HG03354 (cell line): ENCODE measurements around the gene TADA2A.
A peak's percentile ranks its signal among the peaks of the same experiment; 100 is the strongest.
"Not testable (repeated sequence)": the region's sequence is repeated elsewhere in the genome, so short reads cannot be mapped to it uniquely, and the experiment has no call there.

Source experiments
- ATAC-seq: cut with Tn5 transposase; IDR thresholded peaks from one replicate; pipeline ENCODE4 v1.9.1; 2021; ENCODE audit warnings: mild to moderate bottlenecking; ENCODE audit not compliant: unreplicated experiment, poor library complexity, severe bottlenecking

TADA2A gene

DNA sequence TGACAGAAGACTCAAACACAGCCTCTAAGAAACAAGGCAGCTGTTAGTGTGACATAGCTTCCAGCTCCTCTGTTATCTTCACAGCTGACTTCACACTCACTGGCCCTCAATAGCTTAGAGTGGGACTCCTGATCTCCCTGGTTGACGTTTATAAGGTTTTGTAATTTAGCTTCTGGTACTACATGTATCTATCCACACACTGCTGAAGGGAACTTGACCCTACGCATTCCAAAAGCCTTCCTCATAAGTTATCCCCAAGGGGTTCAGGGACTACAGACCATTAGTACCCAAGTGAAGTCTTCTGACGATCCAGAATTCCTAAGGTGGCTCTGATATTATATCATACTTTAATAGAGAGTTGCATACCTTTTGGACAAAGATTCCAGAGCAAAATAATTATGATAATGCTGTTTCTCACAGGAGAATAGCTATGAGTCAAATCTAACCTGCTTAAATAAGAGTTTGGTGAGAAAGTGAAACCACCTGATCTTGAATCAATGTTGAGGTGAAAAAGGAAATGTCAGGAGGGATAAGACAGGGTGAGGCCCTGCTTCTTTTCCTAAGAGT lies 14.6 kb upstream of the TADA2A start:
- ATAC-seq, result peak; percentile 55

DNA sequence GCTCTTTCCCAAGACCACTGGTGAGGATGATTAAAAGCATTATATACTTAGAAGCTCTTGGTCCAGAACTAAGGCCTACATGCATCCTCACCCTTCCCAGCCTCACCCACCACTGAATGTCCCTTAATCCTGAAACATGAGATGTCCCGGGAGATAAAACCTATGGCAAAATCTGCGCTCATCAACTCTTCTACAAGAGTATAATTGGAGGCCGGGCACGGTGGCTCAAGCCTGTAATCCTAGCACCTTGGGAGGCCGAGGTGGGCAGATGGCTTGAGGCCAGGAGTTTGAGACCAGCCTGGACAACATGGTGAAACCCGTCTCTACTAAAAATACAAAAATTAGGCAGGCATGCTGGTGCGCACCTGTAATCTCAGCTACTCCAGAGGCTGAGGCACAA lies 13.3 kb upstream of the TADA2A start:
- ATAC-seq, result no peak

DNA sequence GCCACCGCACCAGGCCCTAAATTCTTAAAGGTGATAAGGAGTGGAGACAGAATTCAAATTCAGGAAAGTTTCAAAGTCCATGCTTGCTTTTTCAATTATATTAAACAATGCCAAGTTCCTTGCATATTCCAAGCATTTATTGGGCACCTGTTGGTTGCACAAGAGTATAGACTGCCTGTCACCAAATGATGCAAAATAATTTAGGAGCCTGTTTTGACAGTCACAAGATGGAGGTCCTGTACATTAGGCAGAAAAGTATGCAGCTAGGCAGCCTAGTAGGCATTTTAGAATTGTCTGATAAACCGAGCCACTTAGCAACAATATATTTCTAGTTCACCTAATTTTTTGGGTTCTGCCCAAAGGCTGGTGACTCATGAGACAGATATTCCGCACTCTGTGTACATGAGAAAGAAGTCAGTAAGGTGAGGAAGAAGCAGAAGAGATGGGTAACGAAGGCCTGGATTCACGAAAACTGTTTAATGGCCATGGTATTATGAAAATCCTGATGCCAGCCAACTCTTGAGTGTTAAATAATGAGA lies 7.4 kb upstream of the TADA2A start:
- ATAC-seq, result no peak

DNA sequence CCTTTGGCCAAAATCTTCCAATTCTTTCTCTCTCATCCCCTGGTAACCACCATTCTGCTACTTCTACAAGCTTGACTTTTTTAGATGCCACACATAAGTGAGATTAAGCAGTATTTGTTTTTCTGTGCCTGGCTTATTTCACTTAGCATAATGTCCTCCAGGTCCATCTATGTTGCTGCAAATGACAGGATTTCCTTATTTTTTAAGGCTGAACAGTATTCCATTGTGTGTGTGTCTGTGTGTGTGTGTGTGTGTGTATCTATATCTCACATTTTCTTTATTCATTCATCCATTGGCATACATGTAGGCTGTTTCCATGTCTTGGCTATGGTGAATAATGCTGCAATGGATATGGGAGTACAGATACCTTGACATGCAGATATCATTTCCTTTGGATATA lies 6.2 kb upstream of the TADA2A start:
- ATAC-seq, result no peak

DNA sequence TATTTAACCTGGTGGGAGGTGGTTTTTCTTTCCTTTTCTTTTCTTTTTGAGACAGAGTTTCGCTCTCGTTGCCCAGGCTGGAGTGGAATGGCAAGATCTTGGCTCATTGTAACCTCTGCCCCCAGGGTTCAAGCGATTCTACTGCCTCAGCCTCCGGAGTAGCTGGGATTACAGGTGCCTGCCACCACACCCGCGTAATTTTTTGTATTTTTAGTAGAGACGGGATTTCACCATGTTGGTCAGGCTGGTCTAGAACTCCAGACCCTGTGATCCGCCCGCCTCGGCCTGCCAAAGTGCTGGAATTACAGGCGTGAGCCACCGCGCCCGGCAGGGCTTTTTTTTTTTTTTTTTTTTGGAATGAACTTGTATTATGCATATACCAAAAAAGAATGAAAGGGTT lies 1.2 kb upstream of the TADA2A start:
- ATAC-seq, result not testable (repeated sequence)

DNA sequence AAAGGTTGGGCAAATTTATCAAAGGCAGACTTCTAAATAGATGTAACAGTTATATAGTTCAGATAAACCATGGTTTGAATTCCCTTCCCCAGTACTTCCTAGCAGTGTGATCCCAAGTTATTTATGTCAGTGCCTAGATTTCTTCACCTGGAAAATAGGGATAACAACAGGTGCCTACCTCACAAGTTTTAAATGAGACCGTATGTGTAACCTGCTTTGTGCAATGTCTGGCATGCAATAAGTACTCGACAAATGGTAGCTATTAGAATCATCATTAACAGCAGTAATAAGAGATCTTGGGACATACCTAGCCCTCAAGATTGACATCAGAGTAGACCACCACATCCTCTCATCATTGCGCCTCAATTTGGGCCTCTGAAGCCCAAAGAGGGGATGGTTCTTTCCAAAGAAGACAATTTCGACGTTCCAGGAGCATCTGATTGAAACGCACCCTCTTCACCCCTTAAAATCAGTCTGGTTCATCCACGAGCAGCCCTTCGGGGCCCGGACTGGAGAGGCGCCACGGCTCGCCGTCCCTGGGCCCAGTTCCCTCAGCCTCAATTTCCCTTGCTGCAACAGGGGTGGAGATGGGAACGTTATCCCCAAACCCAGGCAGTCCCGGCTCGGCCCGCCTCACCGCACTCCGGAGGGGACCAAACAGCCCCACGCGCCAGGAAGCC lies 591 bp upstream of the TADA2A start:
- peak; percentile 41 for ATAC-seq

DNA sequence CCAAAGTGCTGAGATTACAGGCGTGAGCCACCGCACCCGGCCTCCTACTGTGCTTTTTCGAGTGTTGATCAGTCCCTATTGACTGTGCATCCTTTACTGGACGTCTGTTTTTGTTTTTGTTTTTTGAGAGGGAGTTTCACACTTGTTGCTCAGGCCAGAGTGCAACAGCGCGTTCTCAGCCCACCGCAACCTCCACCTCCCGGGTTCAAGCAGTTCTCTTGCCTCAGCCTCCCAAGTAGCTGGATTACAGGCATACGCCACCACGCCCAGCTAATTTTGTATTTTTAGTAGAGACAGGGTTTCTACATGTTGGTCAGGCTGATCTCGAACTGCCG lies 1.4 kb downstream of the TADA2A start:
- not testable (repeated sequence) for ATAC-seq

DNA sequence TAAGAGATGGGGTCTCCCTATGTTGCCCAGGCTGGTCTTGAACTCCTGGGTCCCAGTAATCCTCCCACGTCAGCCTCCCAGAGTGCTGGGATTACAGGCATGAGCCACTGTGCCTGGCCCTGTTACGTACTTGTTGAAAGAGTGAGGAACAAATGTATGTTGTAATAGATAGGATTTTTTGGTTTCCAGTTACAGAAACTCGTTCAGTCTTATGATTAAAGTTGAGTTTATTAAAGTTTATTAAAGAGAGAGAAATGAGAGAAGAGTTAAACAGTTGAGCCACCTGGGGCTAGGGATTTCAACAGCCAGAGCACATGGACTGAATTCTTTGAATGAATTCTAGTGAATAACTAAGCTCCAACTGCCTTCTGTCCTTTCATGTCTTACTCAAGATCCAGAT lies 3.7 kb downstream of the TADA2A start:
- ATAC-seq, result no peak

DNA sequence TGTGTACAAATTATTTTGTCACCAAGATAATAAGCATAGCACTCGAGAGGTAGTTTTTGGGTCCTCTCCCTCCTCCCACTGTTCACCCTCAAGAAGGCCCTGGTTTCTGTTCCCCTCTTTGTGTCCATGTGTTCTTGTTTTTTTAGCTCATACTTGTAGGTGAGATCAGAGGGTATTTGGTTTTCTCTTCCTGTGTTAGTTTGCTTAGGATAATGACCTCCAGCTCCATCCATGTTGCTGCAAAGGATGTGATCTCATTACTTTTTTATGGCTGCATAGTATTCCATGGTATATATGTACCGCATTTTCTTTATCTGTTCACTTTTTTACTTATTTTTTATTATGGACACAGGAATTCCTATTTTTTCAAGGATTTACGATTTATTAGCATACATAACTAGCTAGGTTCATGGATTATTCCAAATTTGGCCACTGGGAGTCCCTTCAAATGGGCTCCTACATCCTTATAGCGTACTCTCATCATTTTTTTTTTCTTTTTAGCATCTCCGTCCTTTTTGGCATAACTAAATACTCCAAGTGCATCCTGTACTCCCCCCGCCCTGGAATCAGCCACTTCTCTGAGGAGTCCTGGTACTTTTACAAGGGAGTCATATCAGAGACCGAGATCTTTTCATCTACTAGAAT lies 7.3 kb downstream of the TADA2A start:
- no peak for ATAC-seq

DNA sequence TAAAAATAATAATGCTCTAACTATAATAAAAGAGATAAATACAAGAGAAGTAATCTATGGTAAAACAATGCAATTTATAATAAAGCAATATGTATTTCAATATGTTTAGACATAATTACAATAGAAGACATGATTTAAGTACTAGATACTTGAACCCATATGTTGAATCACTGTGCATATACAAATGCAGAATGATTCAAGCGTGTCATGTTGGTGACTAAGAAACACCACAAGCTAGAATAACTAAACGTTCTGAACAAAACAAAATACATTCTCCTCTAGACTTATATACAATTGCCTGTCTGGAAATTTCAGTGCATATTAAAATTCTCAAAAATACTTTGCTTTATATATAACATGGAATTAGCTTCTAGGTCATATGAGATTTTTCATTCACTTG lies 11.2 kb downstream of the TADA2A start:
- ATAC-seq, result no peak

DNA sequence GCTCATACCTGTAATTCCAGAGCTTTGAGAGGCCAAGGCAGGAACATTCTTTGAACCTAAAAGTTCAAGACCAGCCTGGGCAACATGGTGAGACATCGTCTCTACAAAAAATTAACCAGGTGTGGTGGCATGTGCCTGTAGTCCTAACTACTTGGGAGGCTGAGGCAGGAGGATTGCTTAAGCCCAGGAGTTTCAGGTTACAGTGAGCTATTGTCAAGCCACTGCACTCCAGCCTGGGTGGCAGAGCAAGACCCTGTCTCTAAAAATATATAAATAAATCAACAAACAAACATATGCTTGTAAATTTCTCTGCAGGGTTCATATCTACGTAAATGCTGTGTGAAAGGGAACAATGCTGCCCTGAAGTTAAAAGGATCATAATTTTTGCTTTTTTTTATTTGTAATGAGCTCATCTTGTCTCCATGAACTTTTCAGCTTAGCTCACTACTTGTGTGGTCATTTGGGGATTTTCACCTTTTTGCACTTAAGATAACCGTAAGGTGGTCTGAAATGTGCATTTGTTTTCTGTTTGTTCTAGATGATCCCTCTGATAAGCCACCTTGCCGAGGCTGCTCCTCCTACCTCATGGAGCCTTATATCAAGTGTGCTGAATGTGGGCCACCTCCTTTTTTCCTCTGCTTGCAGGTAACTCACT lies 16.4 kb downstream of the TADA2A start:
- no peak for ATAC-seq

DNA sequence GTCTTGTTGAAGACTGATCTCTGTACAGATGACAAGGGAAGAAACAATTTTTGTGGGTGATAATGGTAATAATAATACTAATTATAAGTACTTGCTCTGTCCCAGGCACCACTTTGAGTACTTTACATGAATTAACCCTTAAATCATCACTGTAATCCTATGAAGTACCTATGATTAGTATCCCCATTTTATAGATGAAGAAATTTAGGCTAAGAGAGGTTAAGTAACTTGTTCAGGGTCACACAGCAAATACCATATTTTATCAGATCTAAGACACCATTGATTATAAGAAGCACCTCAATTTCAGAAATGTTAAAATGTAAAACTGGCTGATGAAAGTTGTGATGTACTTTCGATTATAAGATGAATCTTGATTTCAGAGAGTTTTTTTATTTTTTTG lies 18.6 kb downstream of the TADA2A start:
- ATAC-seq, result no peak

DNA sequence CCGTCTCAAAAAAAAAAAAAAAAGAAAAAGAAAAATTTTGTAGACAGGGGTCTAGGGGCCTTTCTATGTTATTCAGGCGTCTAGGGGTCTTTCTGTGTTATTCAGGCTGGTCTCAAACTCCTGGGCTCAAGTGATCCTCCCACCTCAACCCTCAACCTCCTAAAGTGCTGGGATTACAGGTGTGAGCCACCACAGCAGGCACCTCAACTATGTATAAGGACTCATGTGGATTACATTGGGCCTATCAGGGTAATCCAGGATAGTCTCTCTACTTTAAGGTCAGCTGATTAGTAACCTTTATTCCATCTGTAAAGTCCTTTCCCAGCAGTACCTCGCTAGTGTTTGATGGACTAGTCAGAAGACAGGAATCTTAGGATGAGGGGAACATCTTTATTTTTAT lies 22.4 kb downstream of the TADA2A start:
- ATAC-seq, result no peak

DNA sequence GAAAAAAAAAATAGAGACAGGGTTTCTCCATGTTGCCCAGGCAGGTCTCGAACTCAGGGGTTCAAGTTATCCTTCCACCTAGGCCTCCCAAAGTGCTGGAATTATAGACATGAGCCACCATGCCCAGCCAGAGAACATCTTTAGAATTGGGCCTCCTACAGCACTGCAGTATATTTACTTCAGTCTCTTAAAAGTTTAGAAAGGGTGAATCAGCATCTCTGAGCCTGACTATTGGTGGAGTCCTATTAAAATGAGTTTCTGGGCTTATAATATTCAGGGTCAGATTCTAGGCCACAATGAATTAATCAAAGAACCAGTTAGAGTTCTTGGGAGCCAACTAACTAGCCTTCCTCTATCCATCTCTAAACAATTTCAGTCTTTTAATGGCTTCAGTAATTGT lies 22.8 kb downstream of the TADA2A start:
- no peak for ATAC-seq

DNA sequence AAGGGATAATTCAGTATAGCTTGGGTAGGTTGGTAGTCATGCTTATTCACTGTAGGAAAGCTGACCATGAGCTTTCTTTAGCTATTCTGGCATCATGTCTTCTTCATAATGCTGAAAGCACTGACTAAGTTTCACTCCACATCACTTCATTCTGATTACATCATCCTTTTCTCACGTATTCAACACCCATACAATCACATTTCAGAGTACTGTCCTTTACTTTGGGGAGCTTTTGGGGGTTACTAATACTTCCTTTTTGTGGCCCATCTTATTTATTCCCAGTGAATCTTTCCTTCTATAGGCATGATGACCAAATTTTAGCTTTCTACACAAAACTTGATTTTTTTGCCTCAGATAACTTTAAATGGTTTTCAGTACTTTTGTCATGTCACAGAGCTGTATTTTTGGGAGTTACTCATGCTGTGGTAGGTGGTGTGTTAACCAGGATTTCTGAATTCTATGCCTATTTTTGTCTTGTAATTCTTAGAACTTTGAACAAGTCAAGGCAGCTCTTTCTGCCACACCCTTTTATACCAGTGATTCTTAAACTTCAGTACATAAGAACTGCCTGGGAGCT lies 23.5 kb downstream of the TADA2A start:
- ATAC-seq, result no peak

DNA sequence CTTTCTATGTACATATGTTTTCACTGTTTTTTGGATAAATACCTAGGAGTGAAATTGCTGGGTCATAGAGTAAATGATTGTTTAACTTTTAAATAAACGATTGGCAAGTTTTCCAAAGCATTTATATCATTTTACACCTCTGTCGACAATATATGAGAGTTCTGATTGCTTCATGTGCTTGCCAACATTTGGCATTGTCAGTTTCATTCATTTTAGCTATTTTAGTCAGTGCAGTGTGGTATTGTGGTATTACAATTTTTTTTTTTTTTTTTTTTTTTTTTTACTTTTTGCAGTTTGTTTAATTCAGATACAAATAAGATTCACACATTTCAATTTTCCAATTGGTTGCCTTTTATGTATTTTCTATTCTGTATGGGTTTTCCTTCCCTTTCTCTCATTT lies 26.0 kb downstream of the TADA2A start:
- ATAC-seq, result no peak

DNA sequence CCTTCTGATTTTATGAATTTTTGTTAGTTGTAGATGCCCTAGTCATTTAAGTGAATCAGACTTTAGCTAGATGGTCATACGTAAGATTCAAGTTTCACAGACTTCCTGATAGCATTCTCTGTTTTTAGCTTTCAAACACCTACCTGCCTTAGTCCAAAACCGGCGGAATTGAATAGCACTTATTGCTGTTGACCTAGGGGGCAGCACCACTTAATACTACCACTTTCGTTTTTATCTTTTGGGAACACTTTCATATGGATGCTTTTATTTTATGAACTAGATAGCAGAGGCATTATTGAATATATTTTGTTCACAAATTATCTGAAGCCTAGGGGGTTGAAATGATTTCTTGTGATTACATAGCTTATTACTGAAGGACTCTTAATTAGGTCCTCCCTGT lies 31.5 kb downstream of the TADA2A start:
- no peak for ATAC-seq

DNA sequence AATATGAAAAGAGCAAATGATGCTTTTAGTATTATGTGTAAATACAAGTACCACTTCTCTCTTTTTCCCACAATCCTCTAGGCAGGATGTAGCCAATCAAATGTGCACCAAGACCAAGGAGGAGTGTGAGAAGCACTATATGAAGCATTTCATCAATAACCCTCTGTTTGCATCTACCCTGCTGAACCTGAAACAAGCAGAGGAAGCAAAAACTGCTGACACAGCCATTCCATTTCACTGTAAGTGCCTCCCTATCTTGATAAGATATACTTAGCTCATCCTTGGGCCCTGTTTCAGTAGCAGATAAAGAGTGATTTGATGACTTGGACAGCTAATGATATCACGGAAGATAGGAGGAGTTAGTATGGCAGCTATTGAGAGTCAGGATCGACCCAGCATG lies 33.7 kb downstream of the TADA2A start:
- ATAC-seq, result no peak

DNA sequence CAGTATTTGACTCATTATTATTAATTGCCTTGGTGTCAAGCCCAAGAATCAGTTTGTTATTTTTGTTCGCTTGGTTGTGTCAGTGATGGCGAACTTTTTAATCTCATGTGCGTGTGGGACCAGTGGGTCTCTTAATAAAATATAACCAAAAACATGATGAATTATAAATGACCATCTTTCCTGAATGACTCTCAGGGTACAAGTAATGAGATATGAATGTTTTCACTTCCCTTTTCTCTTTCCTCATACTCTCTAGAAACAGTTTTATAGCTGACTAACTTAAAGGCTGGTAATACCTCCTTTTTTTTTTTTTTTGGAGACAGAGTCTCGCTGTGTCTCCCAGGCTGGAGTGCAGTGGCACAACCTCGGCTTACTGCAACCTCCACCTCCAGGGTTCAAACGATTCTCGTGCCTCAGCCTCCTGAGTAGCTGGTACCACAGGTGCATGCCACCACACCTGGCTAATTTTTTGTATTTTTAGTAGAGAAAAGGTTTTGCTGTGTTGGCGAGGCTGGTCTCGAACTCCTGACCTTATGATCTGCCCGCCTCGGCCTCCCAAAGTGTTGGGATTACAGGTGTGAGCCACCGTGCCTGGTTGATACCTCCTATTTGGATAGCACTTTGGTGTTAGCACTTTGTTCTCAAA lies 34.8 kb downstream of the TADA2A start:
- ATAC-seq, result not testable (repeated sequence)

DNA sequence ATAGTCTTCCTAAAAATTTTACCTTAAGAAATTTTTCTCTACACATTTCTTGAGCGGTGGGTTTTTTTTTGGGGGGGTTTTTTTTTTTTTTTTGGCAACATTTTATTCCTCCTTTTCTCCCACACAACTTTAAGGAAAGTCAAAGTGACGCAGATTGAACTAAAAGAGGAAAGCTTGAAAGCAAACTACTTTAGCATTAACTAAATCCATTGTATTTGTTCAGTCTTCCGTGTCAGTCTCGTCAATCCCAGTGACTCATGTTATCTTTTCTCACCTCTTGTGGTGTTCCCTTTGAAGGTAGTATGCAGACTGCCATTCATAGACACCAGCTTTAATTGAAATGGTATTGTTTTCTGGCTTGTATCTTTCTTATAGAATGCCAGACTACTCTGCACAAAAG lies 39.3 kb downstream of the TADA2A start:
- no peak for ATAC-seq
